Mammary epithelial cell (primary cell): Measurements from ENCODE around the gene RUNDC1.
"Not testable (repeated sequence)": the region's sequence is repeated elsewhere in the genome, so short reads cannot be mapped to it uniquely, and the experiment has no call there.

Source experiments
- CTCF ChIP-seq, 2 donors: IDR thresholded peaks in 1 of 2; conservative IDR thresholded peaks in 1 of 2; 2 replicates each; pipeline ENCODE4 v1.5.1; 2011 to 2012; ENCODE audit warnings: inconsistent platforms in 2 of 2, low read length in 2 of 2, mild to moderate bottlenecking in 2 of 2, control low read depth in 1 of 2, low read depth in 1 of 2; ENCODE audit not compliant: insufficient read depth in 1 of 2; ENCODE audit errors: extremely low read depth in 1 of 2
- EZH2 ChIP-seq: IDR thresholded peaks from 2 replicates; pipeline ENCODE4 v1.6.1; 2012; ENCODE audit warnings: low read length, inconsistent platforms, borderline replicate concordance

GRCh38 chr17:42975701-42976100 is 4.7 kb upstream of the RUNDC1 start:
- TF ChIP-seq CTCF (conservative IDR thresholded peaks at IDR 0.05 in 1 of 2, IDR thresholded peaks at IDR 0.05 in 1 of 2; ENCODE audit: extremely low read depth in 1 of 2, insufficient read depth in 1 of 2, low read depth in 1 of 2, low read length in 2 of 2); EZH2: not testable (repeated sequence)
